Activated T-cell treated with anti-CD3 and anti-CD28 coated beads, Interleukin-2, amount 50 U/mL, for 4 hours (primary cell): ENCODE measurements around the gene TIMD4. TPM values are rescaled to one million over a fixed set of nuclear protein-coding genes. Genes with fewer than 3 reads are reported as not detected.

Experiments used
- ATAC-seq, 2 donors: fragments of 200-7000 bp; cut with Tn5 transposase; one replicate each; pipeline ENCODE4 v1.10.0; 2021
- DNase-seq: peaks from one replicate; pipeline ENCODE4 v3.0.0-alpha.2; 2020
- H3K27me3 Mint-ChIP-seq: one replicate; pipeline ENCODE4 v1.8.0; 2021; ENCODE audit warnings: low read depth, mixed read lengths
- H3K36me3 Mint-ChIP-seq: one replicate; pipeline ENCODE4 v1.8.0; 2022; ENCODE audit warnings: mixed read lengths; ENCODE audit not compliant: insufficient read depth
- H3K4me1 Mint-ChIP-seq: one replicate; pipeline ENCODE4 v1.8.0; 2021; ENCODE audit warnings: low read depth, mixed read lengths
- H3K4me3 Mint-ChIP-seq: one replicate; pipeline ENCODE4 v1.8.0; 2021; ENCODE audit warnings: mild to moderate bottlenecking, moderate library complexity, mixed read lengths
- H3K9me3 Mint-ChIP-seq: one replicate; pipeline ENCODE4 v1.8.0; 2021; ENCODE audit warnings: mixed read lengths
- total RNA-seq, 3 donors: library from RNA; stranded (reverse); gene quantifications; one replicate each; pipeline ENCODE4 v1.2.1, GENCODE V29; 2021

TIMD4 gene
- total RNA-seq, 3 donors from 2014 or later: 0.52 to 1.4 (median 1.2) TPM

DNA sequence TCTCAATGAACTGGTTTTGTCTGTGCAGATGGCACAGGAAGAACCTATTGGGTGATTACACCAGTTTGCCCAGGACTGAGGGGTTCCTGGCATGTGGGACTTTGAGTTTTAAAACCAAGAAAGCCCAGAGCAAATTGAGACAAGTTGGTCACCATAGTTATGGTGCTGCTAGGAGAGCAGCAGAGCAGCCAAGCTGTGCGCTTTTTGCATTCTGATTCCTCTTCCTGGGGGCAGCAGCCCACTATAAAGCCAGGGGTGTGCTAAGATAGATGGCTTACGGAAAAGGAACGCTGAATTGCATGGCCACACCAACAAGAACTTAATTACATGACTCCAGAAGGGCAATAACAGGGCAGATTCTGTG lies 49.7 kb downstream of the TIMD4 start:
- DNase-seq (no peak), ATAC-seq (no peak)
- peaks cover 2% of the 10 kb centered on the region for H3K36me3 Mint-ChIP-seq
- H3K9me3 Mint-ChIP-seq: peaks cover 9% of the 10 kb centered on the region
- H3K4me1 Mint-ChIP-seq: peaks cover 46% of the 10 kb centered on the region
- H3K4me3 Mint-ChIP-seq: no peak overlapping the region
- H3K27me3 Mint-ChIP-seq: no peaks in the 10 kb centered on the region

DNA sequence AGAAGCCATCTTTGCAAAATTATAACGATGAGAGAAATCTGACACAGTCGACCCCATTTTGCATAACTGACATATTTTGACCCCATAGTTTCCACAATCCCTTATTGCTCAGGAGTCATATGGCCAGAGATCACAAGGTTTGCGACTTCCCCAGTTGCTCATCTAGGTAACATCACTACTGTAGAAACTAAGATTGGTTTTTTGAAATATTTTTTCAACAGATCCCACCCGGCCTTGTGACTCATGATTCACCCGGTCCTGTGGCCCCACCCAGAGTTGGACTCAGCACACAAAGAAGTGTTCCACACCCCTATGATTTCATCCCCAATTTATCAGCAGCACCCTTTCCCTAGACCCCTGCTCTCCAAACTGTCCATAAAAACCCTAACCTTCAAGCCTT lies 50.2 kb downstream of the TIMD4 start:
- H3K27me3 Mint-ChIP-seq: no peaks in the 10 kb centered on the region
- no peak for DNase-seq
- no peaks in the 10 kb centered on the region for H3K36me3 Mint-ChIP-seq
- H3K4me3 Mint-ChIP-seq: no peak overlapping the region
- H3K9me3 Mint-ChIP-seq: peaks cover 9% of the 10 kb centered on the region
- peak; percentile 42 to 68 for ATAC-seq
- H3K4me1 Mint-ChIP-seq: peaks cover 43% of the 10 kb centered on the region

DNA sequence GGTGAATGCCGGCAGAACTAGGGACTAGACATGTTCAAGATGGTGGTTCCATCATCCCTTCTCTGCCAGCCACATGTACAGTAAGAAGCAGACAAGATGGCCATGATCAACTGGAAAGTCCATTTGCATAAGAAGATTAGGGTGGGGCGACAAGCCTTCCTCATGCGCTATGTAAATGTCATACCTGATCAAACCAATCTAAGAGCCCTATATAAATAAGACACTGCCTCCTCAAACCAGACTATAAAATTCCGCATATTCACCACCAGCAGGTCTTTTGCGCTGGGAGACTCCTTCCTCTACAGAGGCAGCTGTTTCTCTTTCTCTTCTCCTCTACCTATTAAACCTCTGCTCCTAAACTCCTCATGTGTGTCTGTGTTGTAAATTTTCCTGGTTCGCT lies 53.8 kb downstream of the TIMD4 start:
- ATAC-seq: no peak
- Mint-ChIP-seq H3K4me1 (peaks cover 23% of the 10 kb centered on the region), H3K4me3 (no peak overlapping the region), H3K27me3 (no peaks in the 10 kb centered on the region), H3K9me3 (peaks cover 9% of the 10 kb centered on the region), H3K36me3 (no peaks in the 10 kb centered on the region)
- no peak for DNase-seq

DNA sequence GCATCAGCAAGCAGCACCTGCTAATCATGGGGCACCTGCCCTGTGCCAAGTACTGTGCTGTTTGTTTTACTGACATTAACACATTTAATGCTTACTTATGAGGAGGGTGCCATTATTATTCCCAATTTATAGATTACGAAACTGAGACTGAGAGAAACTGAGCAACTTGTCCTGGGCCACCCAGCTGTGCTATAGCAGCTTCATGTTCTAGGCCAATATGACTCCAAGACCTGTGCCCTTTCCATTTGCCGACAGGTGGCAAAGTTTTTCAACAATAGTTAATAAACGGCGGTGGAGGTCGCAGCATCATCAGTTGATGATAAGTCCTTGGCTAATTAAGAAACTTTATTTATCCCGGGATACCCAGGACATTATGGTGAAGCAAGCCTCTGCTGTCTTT lies 55.4 kb downstream of the TIMD4 start:
- no peak overlapping the region for H3K4me3 Mint-ChIP-seq
- no peak for DNase-seq
- H3K9me3 Mint-ChIP-seq: peaks cover 3% of the 10 kb centered on the region
- ATAC-seq: no peak
- H3K27me3 Mint-ChIP-seq: no peaks in the 10 kb centered on the region
- no peaks in the 10 kb centered on the region for H3K36me3 Mint-ChIP-seq
- peaks cover 7% of the 10 kb centered on the region for H3K4me1 Mint-ChIP-seq

DNA sequence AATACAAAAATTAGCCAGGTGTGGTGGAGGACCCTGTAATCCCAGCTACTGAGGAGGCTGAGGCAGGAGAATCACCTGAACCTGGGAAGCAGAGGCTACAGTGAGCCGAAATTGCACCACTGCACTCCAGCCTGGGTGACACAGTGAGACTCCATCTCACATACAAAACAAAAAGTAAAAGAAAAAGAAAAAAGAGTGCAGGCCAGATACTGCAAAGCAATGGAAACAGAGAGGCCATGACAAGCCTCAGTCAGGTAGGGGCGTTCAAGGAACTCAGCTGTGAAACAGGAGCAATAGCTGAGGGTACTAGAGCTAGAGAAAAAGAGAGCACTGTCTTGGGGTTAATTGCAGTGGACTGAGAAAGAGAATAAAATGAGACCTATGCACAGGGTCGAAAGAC lies 56.2 kb downstream of the TIMD4 start:
- H3K9me3 Mint-ChIP-seq: no peaks in the 10 kb centered on the region
- no peak for ATAC-seq
- H3K27me3 Mint-ChIP-seq: no peaks in the 10 kb centered on the region
- DNase-seq: no peak
- no peaks in the 10 kb centered on the region for H3K36me3 Mint-ChIP-seq
- H3K4me3 Mint-ChIP-seq: no peak overlapping the region
- H3K4me1 Mint-ChIP-seq: peaks cover 3% of the 10 kb centered on the region

DNA sequence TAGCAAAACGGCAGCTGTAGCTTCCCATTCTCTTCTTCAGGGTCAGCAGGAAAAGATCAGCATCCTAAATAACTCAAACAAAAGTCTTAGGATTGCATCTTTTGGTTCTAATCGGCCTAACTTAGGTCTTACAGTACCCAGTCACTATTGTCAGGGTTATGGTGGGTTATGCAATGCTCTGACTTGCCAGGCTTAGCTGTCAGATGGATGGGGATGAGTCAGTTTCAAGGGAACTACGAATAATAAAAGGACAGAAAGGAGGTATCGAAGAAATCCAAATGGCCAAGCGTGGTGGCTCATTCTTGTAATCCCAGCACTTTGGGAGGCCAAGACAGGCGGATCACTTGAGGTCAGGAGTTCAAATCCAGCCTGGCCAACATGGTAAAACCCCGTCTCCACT lies 66.5 kb downstream of the TIMD4 start:
- Mint-ChIP-seq H3K9me3 (no peaks in the 10 kb centered on the region), H3K4me3 (no peak overlapping the region), H3K4me1 (peaks cover 24% of the 10 kb centered on the region), H3K36me3 (no peaks in the 10 kb centered on the region), H3K27me3 (no peaks in the 10 kb centered on the region)
- no peak for DNase-seq
- ATAC-seq: no peak

DNA sequence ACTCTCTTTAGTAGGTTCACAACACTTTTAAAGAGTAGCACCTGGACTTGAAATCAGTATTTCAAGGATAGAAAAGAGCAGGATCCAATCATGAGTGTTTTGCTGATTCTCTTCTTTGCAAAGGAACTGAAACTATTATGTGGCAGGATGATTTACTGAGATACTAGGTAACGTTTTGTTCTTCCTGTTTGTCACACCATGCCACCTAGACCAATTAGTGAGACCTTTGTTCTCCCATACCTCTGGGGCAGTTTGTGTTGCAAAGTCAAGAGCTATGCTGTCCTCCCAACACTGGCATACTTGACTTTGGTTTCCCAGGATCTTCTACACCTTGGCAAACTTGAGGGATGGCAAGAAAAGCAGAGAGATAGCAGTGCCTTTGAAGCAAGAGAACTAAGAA lies 69.5 kb downstream of the TIMD4 start:
- Mint-ChIP-seq H3K9me3 (no peaks in the 10 kb centered on the region), H3K4me3 (no peak overlapping the region), H3K27me3 (no peaks in the 10 kb centered on the region), H3K4me1 (peaks cover 24% of the 10 kb centered on the region), H3K36me3 (no peaks in the 10 kb centered on the region)
- peak in 1 of 2 donors; percentile 35 for ATAC-seq
- no peak for DNase-seq

DNA sequence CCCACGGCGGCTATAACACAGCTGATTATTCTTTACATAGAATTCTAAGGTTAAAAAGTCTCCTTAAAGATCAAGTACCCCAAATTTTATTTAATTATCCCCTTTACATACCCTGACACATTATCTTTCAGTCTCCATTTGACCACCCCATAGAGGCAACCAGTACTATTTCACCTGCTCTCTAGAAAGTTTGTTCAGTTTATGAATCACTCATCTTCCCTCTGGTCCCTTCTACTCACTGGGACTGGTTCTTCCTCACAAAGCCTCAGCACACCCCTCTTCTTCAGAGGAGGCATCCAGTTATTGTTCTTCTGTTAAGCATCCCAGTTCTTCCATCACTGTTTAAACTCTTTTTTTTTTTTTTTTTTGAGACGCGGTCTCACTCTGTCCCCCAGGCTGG lies 70.2 kb downstream of the TIMD4 start:
- H3K9me3 Mint-ChIP-seq: no peaks in the 10 kb centered on the region
- H3K27me3 Mint-ChIP-seq: no peaks in the 10 kb centered on the region
- H3K36me3 Mint-ChIP-seq: no peaks in the 10 kb centered on the region
- H3K4me1 Mint-ChIP-seq: peaks cover 24% of the 10 kb centered on the region
- no peak for ATAC-seq
- H3K4me3 Mint-ChIP-seq: no peak overlapping the region
- DNase-seq: no peak

DNA sequence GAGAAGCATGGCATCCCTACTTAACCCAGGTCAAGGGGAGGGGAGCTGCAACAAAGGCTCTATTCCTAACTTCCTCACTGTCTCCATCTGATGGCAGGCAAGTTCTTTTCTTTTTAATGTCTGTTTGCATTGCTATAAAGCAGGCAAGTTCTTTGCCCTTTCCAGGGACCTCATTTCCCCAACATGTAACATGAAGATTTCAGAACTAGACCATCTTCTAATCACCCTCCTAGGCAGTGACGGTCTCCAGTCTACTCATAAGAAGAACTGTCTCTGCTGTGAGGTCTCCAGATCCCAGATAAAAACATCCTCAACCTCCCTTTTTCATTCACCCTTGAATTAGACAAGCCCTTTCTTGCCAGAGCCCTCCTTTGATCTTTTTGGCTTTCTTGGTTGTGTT lies 70.8 kb downstream of the TIMD4 start:
- Mint-ChIP-seq H3K4me3 (no peak overlapping the region), H3K27me3 (no peaks in the 10 kb centered on the region), H3K4me1 (peaks cover 24% of the 10 kb centered on the region), H3K9me3 (no peaks in the 10 kb centered on the region), H3K36me3 (no peaks in the 10 kb centered on the region)
- DNase-seq (no peak), ATAC-seq (no peak)

DNA sequence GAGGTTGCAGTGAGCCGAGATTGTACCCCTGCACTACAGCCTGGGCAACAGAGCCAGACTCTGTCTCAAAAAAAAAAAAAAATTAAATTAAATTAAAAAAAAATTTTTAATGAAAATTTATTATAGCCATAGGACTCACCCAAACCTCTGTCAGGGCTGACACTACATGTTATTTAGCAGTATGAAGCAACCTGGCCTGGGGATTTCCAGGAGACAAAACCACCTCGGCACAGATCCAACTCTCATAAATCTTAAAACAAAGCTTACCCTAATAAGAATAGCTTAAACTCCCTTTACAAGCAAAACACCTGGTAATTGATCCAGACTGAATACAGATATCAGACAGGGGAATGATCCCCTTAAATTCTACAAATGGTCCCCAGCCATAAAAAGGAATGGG lies 74.5 kb downstream of the TIMD4 start:
- DNase-seq: no peak
- no peak for ATAC-seq
- no peaks in the 10 kb centered on the region for H3K36me3 Mint-ChIP-seq
- no peaks in the 10 kb centered on the region for H3K27me3 Mint-ChIP-seq
- peaks cover 17% of the 10 kb centered on the region for H3K4me1 Mint-ChIP-seq
- no peak overlapping the region for H3K4me3 Mint-ChIP-seq
- H3K9me3 Mint-ChIP-seq: no peaks in the 10 kb centered on the region

DNA sequence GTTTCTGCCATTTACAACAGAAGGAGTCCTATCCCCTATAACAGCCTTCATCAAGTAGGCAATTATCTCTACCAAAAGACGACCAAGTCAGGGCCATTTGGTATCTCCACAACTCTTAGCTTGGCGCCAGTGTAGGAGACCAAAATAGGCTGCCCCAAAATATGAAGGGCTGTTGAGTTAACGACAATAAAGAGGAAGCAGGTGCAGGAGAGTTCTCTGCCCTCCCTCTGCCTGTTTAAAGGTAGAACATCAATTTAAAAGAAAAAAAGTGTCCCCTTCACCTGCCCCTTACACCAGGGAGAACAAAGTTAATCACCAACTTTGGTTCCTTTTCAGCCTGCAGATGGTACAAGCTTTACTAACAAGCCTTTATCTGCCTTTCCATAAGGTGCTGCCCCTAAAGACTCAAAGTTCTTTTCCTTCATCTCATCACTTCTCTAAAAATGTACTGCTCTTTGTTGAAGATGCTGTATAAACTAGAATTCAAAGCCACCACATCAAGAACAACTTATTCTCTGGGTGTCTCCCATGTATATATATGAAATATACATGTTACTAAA lies 79.6 kb downstream of the TIMD4 start:
- ATAC-seq: no peak
- H3K36me3 Mint-ChIP-seq: no peaks in the 10 kb centered on the region

DNA sequence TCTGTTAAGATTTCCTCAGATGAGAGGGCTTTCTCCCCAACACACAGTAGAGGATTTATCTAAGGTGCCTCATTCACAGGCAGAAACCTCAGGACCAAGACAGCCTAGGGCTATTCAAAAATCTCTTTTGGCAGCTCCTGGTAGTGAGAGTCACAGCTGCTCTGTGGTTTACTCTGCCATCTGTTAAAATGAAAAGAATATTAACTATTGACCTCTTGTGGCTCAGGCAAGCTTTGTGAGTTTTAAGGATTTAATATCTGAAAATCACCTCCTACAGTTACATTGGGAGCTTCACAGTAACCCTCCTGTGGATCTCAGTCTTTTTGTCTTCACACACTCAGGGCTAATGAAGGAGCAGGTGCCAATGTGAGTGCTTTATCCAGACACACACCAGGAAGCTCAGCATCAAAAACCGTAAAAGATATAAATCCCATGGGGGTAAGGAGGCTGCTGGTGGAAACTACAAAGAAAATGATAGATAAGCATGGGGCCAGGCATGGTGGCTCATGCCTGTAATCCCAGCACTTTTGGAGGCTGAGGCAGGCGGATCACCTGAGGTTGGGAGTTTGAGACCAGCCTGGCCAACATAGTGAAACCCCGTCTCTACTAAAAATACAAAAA lies 83.3 kb downstream of the TIMD4 start:
- ATAC-seq (no peak), DNase-seq (no peak)
- H3K9me3 Mint-ChIP-seq: no peaks in the 10 kb centered on the region
- peaks cover 4% of the 10 kb centered on the region for H3K4me1 Mint-ChIP-seq
- H3K27me3 Mint-ChIP-seq: peaks cover 5% of the 10 kb centered on the region
- no peak overlapping the region for H3K4me3 Mint-ChIP-seq
- no peaks in the 10 kb centered on the region for H3K36me3 Mint-ChIP-seq

More for the DNA sequence above, 79.6 kb downstream of the TIMD4 start:
- Mint-ChIP-seq H3K4me1 (peaks cover 4% of the 10 kb centered on the region), H3K27me3 (peaks cover 5% of the 10 kb centered on the region), H3K4me3 (no peak overlapping the region), H3K9me3 (no peaks in the 10 kb centered on the region)
- DNase-seq: no peak

DNA sequence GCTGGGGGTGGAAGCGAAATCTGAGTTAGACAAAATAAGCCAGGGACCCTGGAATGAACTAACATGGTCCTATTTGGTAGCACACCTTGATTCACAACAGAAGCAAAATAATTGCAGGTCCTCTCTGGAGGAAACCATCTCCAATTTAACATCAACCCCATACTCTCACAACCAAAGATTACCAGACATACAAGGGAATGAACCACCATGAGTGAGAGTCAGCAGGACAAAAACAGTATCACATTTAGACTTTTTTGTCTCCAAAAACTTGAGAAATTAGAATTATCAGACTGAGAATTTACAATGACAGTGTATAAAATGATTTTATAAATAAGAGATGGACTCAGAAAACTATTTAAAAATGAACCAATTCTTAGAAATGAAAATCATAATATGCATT lies 91.8 kb downstream of the TIMD4 start:
- Mint-ChIP-seq H3K4me1 (peaks cover 4% of the 10 kb centered on the region), H3K4me3 (no peak overlapping the region), H3K27me3 (no peaks in the 10 kb centered on the region), H3K9me3 (peaks cover 20% of the 10 kb centered on the region), H3K36me3 (no peaks in the 10 kb centered on the region)
- DNase-seq (no peak), ATAC-seq (no peak)

DNA sequence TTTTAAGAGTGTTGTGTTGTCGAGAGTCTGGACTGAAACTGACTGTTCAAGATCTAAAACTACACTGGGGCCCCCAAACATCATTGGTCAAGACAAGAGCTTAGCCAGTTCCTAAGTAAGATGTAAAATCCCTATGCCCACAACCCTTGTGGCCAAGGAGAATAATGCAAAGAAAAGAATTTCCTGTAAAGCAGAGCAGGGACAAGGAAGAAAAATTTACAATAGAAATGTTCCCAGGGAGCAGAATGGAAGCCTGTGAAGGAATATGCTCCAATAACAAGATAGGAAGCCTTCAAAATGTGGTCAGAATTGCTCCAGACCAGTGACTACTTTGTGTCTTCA lies 92.6 kb downstream of the TIMD4 start:
- peaks cover 20% of the 10 kb centered on the region for H3K9me3 Mint-ChIP-seq
- H3K4me1 Mint-ChIP-seq: peaks cover 4% of the 10 kb centered on the region
- no peak for ATAC-seq
- no peaks in the 10 kb centered on the region for H3K36me3 Mint-ChIP-seq
- no peaks in the 10 kb centered on the region for H3K27me3 Mint-ChIP-seq
- no peak overlapping the region for H3K4me3 Mint-ChIP-seq
- DNase-seq: no peak
